RWPE2 (cell line): ENCODE data around the gene NOVA2.

Experiments
- ATAC-seq: fragments of 200-7000 bp; cut with Tn5 transposase; 3 replicates; pipeline ENCODE4 v1.9.1; 2021; ENCODE audit warnings: low read depth
- DNase-seq: peaks from one replicate; pipeline ENCODE4 v3.0.0-alpha.2; 2020; ENCODE audit warnings: low spot score
- H3K27ac ChIP-seq: fragments of 450-650 bp; 2 replicates; pipeline ENCODE4 v1.5.1; 2017; ENCODE audit warnings: mild to moderate bottlenecking; ENCODE audit not compliant: poor library complexity, severe bottlenecking
- H3K27me3 ChIP-seq: fragments of 250-450 bp; sonication (Bioruptor Pico); 2 replicates; pipeline ENCODE4 v1.5.1; 2021; ENCODE audit warnings: mild to moderate bottlenecking, moderate library complexity; ENCODE audit not compliant: insufficient read depth, poor library complexity, severe bottlenecking
- H3K36me3 ChIP-seq: fragments of 250-450 bp; sonication (Bioruptor Pico); 2 replicates; pipeline ENCODE4 v1.5.1; 2020; ENCODE audit warnings: low read depth, mild to moderate bottlenecking, moderate library complexity
- H3K4me1 ChIP-seq: fragments of 250-450 bp; sonication (Bioruptor Pico); 2 replicates; pipeline ENCODE4 v1.5.1; 2021; ENCODE audit warnings: mild to moderate bottlenecking, moderate library complexity; ENCODE audit not compliant: insufficient read depth, poor library complexity, severe bottlenecking
- H3K4me3 ChIP-seq: fragments of 250-450 bp; sonication (Bioruptor Pico); 2 replicates; pipeline ENCODE4 v1.5.1; 2021; ENCODE audit warnings: mild to moderate bottlenecking, moderate library complexity; ENCODE audit not compliant: severe bottlenecking
- H3K9me3 ChIP-seq: fragments of 250-450 bp; sonication (Bioruptor Pico); 2 replicates; pipeline ENCODE4 v1.5.1; 2021; ENCODE audit warnings: mild to moderate bottlenecking, moderate library complexity; ENCODE audit not compliant: severe bottlenecking
- TF ChIP-seq, protein P1 (sequence below): fragments of 450-650 bp; IDR thresholded peaks from one replicate; pipeline ENCODE4 v1.5.1; 2017; ENCODE audit warnings: mild to moderate bottlenecking, moderate library complexity; ENCODE audit not compliant: poor library complexity, severe bottlenecking

NOVA2 gene

DNA sequence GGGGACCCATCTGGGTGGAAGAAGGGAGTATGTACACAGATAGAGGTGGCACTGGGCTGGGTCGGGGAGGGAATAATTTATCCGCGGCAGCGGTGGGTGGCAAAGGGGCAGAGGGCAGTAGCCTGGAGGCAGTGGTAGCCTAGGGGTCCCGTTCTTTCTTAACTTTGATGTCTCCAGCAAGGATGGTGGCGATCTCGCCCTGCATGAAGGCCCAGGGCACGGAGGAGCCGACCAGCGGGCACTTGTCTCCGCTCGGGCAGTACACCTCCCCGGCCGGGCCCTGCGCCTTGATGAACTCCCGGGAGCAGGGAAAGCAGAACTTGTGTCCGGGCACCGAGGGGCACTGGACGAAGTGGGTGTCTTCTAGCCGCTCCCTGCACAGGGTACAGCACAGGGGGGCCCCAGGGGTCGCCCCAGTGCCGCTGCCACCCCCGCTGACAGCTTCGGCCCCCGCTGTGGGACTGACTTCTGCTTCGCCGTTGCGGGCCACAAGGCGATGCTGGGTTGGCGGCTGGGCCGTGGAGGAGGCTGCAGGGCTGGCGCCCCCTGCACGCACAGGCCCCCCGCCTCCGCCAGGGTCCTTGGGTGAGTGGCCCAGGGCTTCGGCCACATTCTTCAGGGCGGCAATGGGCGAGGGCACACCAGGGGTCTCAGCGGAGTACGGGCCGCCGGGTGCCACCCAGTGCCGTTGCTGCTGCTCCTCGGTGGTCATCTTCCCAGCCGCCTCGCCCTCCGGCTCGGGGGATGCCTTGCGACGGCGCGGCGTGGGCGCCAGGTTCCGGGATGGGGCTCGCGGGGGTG is 89.6 kb downstream of the NOVA2 start:
- peaks cover 4% of the 10 kb centered on the region for H3K36me3 ChIP-seq
- no peaks in the 10 kb centered on the region for H3K27me3 ChIP-seq
- H3K27ac ChIP-seq = no peak overlapping the region
- TF ChIP-seq, protein P1, sequence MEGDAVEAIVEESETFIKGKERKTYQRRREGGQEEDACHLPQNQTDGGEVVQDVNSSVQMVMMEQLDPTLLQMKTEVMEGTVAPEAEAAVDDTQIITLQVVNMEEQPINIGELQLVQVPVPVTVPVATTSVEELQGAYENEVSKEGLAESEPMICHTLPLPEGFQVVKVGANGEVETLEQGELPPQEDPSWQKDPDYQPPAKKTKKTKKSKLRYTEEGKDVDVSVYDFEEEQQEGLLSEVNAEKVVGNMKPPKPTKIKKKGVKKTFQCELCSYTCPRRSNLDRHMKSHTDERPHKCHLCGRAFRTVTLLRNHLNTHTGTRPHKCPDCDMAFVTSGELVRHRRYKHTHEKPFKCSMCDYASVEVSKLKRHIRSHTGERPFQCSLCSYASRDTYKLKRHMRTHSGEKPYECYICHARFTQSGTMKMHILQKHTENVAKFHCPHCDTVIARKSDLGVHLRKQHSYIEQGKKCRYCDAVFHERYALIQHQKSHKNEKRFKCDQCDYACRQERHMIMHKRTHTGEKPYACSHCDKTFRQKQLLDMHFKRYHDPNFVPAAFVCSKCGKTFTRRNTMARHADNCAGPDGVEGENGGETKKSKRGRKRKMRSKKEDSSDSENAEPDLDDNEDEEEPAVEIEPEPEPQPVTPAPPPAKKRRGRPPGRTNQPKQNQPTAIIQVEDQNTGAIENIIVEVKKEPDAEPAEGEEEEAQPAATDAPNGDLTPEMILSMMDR = no peak
- DNase-seq = no peak
- H3K4me3 ChIP-seq = no peak overlapping the region
- peaks cover 6% of the 10 kb centered on the region for H3K4me1 ChIP-seq
- no peaks in the 10 kb centered on the region for H3K9me3 ChIP-seq
- ATAC-seq = no peak
